ENCODE measurements around the gene HTR7.

The HTR7 gene

DNA sequence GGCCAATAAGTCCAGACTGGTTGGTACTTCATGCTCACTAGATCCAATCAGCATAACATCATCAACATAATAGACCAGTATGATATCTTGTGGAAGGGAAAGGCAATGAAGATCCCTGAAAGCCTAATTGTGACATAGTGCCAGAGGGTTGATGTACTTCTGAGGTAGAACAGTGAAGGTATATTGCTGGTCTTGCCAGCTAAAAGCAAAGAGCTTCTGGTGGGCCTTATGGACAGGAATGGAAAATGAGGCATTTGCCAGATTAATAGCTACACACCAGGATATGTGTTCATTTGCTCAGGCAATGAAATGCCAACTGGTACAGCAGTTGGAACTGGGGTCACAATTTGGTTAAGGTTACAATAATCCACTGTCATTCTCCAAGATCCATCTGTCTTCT is 156.4 kb downstream of the HTR7 start:
- DNase-seq, result no peak
- Histone ChIP-seq H3K36me3 (replicated peaks) (no peaks in the 10 kb centered on the region), H3K4me3 (ENCODE audit: low read depth, low read length) (no peak overlapping the region), H3K27ac (no peak overlapping the region), H3K27me3 (replicated peaks) (no peaks in the 10 kb centered on the region)
- in situ Hi-C loops (cut with HindIII; ENCODE audit: low pct_ligation_motif_present, low sequenced_read_pairs), result no loop called here
- TF ChIP-seq CTCF (IDR thresholded peaks at IDR 0.05; ENCODE audit: low read depth, low read length, missing control alignments), result no peak

DNA sequence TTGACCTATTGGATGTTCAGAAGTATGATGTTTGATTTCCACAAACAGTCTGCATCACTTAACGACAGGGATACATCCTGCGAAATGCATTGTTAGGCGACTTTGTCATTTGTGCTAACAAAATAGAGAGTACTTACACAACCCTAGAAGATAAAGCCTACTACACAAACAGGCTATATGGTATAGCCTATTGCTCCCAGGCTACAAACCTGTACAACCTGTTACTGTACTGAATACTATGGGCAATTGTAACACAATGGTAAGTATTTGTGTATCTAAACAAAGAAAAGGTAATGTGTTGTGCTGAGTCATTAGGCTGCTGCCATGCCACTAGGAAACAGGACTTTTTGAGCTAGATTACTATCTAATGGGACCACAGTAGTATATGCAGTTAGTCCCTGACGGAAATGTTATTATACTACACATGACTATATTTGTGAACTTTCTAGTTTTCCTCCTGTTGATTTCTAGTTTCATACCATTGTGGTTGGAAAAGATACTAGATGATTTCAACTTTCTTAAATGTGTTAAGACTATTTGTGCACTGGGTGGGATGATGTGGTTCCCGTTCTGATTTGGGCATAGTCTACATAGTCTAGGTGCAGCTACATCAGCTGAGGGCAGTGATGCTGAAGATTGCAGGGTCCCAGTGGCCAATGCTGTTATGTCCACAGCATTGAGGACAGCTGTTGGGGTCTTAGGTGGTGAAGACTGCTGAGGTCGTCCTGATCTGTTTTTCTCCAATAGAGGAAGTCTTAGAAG is 161.7 kb downstream of the HTR7 start:
- TF ChIP-seq CTCF (IDR thresholded peaks at IDR 0.05; ENCODE audit: low read depth, low read length, missing control alignments), result no peak
- in situ Hi-C loops (cut with HindIII; ENCODE audit: low pct_ligation_motif_present, low sequenced_read_pairs), result no loop called here
- DNase-seq, result no peak

More for the DNA sequence above, 161.7 kb downstream of the HTR7 start:
- Histone ChIP-seq H3K27me3 (replicated peaks) (no peaks in the 10 kb centered on the region), H3K27ac (no peak overlapping the region), H3K4me3 (ENCODE audit: low read depth, low read length) (no peak overlapping the region), H3K36me3 (replicated peaks) (no peaks in the 10 kb centered on the region)
